Thyroid gland (tissue), 4 donors: Measurements from ENCODE around the gene CTDNEP1.

ENCODE experiments used
- POLR2A ChIP-seq, 2 donors: fragments of 450-650 bp; IDR thresholded peaks; one replicate each; pipeline ENCODE4 v1.6.1; 2017; ENCODE audit warnings: antibody characterized with exemption in 2 of 2, mild to moderate bottlenecking in 2 of 2, moderate library complexity in 1 of 2
- TF ChIP-seq, protein P1 (sequence below), 6 experiments: fragments of 200-600 bp in 3 of 6; fragments of 450-650 bp in 3 of 6; sonication (generic) in 3 of 6; IDR thresholded peaks; one replicate each; pipeline ENCODE4 v1.5.1; 2016 to 2019; ENCODE audit warnings: antibody characterized with exemption in 6 of 6, mild to moderate bottlenecking in 2 of 6, inconsistent platforms in 1 of 6, moderate library complexity in 1 of 6

DNA sequence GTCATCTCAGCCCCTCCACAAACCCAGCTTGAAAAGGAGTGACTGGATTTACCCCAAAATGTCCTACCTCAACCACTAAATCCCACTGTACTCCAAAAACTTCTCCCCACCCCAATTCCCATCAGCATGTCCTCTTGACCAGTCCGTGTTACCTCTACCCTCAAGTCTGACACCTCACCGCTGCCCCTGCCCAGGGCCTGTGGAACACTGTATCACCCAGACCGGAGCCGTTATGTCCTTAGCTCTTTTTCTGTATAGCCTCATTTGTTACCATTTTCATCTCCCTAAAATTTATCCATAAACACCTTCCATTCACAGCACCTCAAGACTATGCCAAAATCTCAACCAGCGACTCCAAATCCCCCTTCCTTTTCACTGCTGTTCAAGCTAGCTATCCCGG lies 14.7 kb downstream of the CTDNEP1 start:
- TF ChIP-seq, protein P1, sequence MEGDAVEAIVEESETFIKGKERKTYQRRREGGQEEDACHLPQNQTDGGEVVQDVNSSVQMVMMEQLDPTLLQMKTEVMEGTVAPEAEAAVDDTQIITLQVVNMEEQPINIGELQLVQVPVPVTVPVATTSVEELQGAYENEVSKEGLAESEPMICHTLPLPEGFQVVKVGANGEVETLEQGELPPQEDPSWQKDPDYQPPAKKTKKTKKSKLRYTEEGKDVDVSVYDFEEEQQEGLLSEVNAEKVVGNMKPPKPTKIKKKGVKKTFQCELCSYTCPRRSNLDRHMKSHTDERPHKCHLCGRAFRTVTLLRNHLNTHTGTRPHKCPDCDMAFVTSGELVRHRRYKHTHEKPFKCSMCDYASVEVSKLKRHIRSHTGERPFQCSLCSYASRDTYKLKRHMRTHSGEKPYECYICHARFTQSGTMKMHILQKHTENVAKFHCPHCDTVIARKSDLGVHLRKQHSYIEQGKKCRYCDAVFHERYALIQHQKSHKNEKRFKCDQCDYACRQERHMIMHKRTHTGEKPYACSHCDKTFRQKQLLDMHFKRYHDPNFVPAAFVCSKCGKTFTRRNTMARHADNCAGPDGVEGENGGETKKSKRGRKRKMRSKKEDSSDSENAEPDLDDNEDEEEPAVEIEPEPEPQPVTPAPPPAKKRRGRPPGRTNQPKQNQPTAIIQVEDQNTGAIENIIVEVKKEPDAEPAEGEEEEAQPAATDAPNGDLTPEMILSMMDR (IDR thresholded peaks at IDR 0.05), result no peak
- TF ChIP-seq POLR2A (IDR thresholded peaks at IDR 0.05), result no peak
